GM12873 (cell line): ENCODE results near the gene CACHD1.

Source experiments
- CTCF ChIP-seq: IDR thresholded peaks from 2 replicates; pipeline ENCODE4 v1.5.1; 2012; ENCODE audit warnings: low read depth, mild to moderate bottlenecking, moderate library complexity, low read length, control low read depth; ENCODE audit not compliant: insufficient read depth; ENCODE audit errors: missing control alignments

CACHD1 gene

GRCh38 chr1:64685217-64685616, 215.3 kb downstream of the CACHD1 start:
- no peak for TF ChIP-seq CTCF

GRCh38 chr1:64685765-64686341, 215.9 kb downstream of the CACHD1 start:
- no peak for TF ChIP-seq CTCF

- TF ChIP-seq CTCF = peak; percentile 77
These were observed 217.1 kb downstream of the CACHD1 start for GRCh38 chr1:64686828-64687724.

- TF ChIP-seq CTCF = no peak
These were observed 217.9 kb downstream of the CACHD1 start for GRCh38 chr1:64687725-64688327.

GRCh38 chr1:64691626-64692025, 221.7 kb downstream of the CACHD1 start:
- no peak for TF ChIP-seq CTCF

GRCh38 chr1:64692911-64693310, 223.0 kb downstream of the CACHD1 start:
- no peak for TF ChIP-seq CTCF

GRCh38 chr1:64693406-64693805, 223.5 kb downstream of the CACHD1 start:
- no peak for TF ChIP-seq CTCF
